ENCODE measurements around the gene GPR141.

DNA sequence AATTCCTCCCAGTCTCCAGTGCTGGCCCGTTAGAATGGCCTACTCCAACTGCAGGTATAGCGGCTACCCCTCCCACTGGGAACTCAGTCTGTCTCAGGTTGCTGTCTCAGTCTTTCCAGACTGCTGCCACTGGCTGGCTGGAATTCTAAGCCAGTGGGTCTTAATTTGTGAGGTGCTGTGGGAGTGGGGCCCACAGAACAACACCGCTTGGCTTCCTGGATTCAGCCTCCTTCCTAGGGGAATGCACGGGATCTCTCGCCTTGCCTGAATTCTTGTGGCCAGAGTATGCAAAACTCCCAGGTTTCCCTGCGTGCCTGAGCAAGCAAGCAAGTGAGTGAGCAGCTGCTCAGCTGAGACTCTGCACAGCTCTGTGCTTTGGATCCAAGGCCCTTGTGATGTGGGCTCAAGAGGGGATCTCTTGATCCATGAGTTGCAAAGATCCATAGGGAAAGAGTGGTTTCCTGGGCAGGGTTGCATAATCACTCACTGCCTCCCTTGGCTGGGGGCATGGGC lies 41.5 kb upstream of the GPR141 start:
- no peak for TF ChIP-seq MEIS1 (CRISPR knock-in tag; IDR thresholded peaks at IDR 0.05; ENCODE audit: borderline replicate concordance)
- TF ChIP-seq TOPORS (CRISPR knock-in tag; IDR thresholded peaks at IDR 0.05): no peak
- TF ChIP-seq, protein P1, sequence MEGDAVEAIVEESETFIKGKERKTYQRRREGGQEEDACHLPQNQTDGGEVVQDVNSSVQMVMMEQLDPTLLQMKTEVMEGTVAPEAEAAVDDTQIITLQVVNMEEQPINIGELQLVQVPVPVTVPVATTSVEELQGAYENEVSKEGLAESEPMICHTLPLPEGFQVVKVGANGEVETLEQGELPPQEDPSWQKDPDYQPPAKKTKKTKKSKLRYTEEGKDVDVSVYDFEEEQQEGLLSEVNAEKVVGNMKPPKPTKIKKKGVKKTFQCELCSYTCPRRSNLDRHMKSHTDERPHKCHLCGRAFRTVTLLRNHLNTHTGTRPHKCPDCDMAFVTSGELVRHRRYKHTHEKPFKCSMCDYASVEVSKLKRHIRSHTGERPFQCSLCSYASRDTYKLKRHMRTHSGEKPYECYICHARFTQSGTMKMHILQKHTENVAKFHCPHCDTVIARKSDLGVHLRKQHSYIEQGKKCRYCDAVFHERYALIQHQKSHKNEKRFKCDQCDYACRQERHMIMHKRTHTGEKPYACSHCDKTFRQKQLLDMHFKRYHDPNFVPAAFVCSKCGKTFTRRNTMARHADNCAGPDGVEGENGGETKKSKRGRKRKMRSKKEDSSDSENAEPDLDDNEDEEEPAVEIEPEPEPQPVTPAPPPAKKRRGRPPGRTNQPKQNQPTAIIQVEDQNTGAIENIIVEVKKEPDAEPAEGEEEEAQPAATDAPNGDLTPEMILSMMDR (CRISPR knock-in tag; IDR thresholded peaks at IDR 0.05): no peak
